Measurements from ENCODE around the gene GDI2.

DNA sequence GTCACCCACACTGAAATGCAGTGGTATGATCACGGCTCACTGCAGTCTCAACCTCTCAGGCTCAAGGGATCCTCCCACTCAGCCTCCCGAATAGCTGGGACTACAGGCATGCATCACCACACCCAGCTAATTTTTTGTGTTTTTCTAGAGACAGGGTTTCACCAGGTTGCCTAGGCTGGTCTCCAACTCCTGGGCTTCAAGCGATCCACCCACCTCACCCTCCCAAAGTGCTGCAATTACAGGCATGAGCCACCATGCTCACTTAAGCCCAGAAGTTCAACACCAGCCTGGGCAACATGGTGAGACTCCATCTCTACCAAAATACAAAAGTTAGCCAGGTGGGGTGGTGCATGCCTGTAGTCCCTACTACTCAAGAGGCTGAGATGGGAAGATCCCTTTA is 33.5 kb downstream of the GDI2 start:
- TF ChIP-seq POLR2A (IDR thresholded peaks at IDR 0.05) (no peak), CTCF (IDR thresholded peaks at IDR 0.05) (no peak)

Data from uterus (tissue), 2 donors.